HepG2 (cell line): ENCODE measurements around the gene HTR7. TPM values are rescaled to one million over a fixed set of nuclear protein-coding genes. Genes with fewer than 3 reads are reported as not detected.

Source experiments
- ATAC-seq: fragments of 200-7000 bp; cut with Tn5 transposase; 3 replicates; pipeline ENCODE4 v1.9.1; 2020; ENCODE audit warnings: mild to moderate bottlenecking, moderate library complexity
- BruUV-seq: library from RNA; stranded (reverse); fragments of 400-500 nt; replicated peaks from 2 replicates; lab custom pipeline; 2021; lab: Mats Ljungman, UMichigan
- CTCF ChIA-PET: fragments of 300-600 bp; formaldehyde crosslinking; extraction: SDS; loops from one replicate; lab custom pipeline; 2021; ENCODE audit warnings: low total read pairs, inconsistent platforms, low intra/inter-chr PET ratio; lab: Yijun Ruan, JAX
- POLR2A ChIA-PET: fragments of 350-600 bp; sonication (Branson Sonifier 250); formaldehyde crosslinking; loops from one replicate; lab custom pipeline; 2020; ENCODE audit warnings: antibody characterized with exemption, inconsistent platforms; lab: Yijun Ruan, JAX
- DNase-seq: peaks from one replicate; pipeline ENCODE4 v3.0.0-alpha.2; 2015; ENCODE audit warnings: low spot score
- FAIRE-seq: peaks from 3 replicates; lab custom pipeline; 2011; peaks lifted over from hg19 to GRCh38; lab: Jason Lieb, UNC
- H2AFZ ChIP-seq: one replicate; pipeline ENCODE4 v1.6.1; 2011; ENCODE audit warnings: low read length, inconsistent platforms
- H3K27ac ChIP-seq: fragments of 300-600 bp; 3 replicates; pipeline ENCODE4 v1.8.0; 2011; ENCODE audit warnings: mixed run types, mild to moderate bottlenecking, mixed read lengths, low read length, inconsistent platforms; ENCODE audit not compliant: insufficient read depth; ENCODE audit errors: extremely low read length
- H3K27me3 ChIP-seq, 2 experiments: fragments of 200-600 bp in 1 of 2; 2 replicates in 1 of 2; 3 replicates in 1 of 2; pipeline versions ENCODE4 v1.6.0 to v1.8.0; 2011; ENCODE audit warnings: low read length in 2 of 2, mild to moderate bottlenecking in 2 of 2, moderate library complexity in 2 of 2, inconsistent platforms in 1 of 2; ENCODE audit not compliant: insufficient read depth in 2 of 2, control insufficient read depth in 1 of 2
- H3K36me3 ChIP-seq, 2 experiments: fragments of 200-600 bp in 1 of 2; replicated peaks in 1 of 2; 2 replicates in 1 of 2; 3 replicates in 1 of 2; pipeline versions ENCODE4 v1.5.1 to v1.8.0; 2011; ENCODE audit warnings: low read length in 2 of 2, inconsistent platforms in 1 of 2; ENCODE audit not compliant: insufficient read depth in 2 of 2, control insufficient read depth in 1 of 2
- H3K4me1 ChIP-seq: 2 replicates; pipeline ENCODE4 v1.5.1; 2012; ENCODE audit warnings: low read length, inconsistent platforms; ENCODE audit not compliant: insufficient read depth
- H3K4me2 ChIP-seq: 2 replicates; pipeline ENCODE4 v1.6.0; 2011; ENCODE audit warnings: low read depth, low read length, inconsistent platforms
- H3K4me3 ChIP-seq, 3 experiments: fragments of 200-600 bp in 1 of 3; sonication (generic), shearing (Covaris generic) in 1 of 3; replicated peaks in 1 of 3; 2 replicates each; pipeline ENCODE4 v1.5.1; 2011 to 2016; ENCODE audit warnings: low read length in 3 of 3, inconsistent platforms in 2 of 3, low read depth in 2 of 3, mild to moderate bottlenecking in 2 of 3, control low read depth in 1 of 3, mixed read lengths in 1 of 3; ENCODE audit not compliant: insufficient read depth in 1 of 3
- H3K79me2 ChIP-seq: one replicate; pipeline ENCODE4 v1.6.1; 2011; ENCODE audit warnings: low read length, inconsistent platforms; ENCODE audit not compliant: insufficient read depth
- H3K9ac ChIP-seq: 2 replicates; pipeline ENCODE4 v1.6.0; 2011; ENCODE audit warnings: mild to moderate bottlenecking, low read depth, low read length, inconsistent platforms; ENCODE audit not compliant: insufficient read depth
- H3K9me3 ChIP-seq: 2 replicates; pipeline ENCODE4 v1.5.1; 2012; ENCODE audit warnings: mild to moderate bottlenecking, low read length
- H4K20me1 ChIP-seq: 2 replicates; pipeline ENCODE4 v1.6.0; 2011; ENCODE audit warnings: inconsistent platforms, mild to moderate bottlenecking, low read length, moderate library complexity; ENCODE audit not compliant: insufficient read depth
- ARID4A ChIP-seq: sonication (generic); formaldehyde crosslinking; IDR thresholded peaks from 2 replicates; pipeline ENCODE4 v1.5.0; 2020; ENCODE audit warnings: mild to moderate bottlenecking, missing genetic modification reagents, borderline replicate concordance
- ATF2 ChIP-seq: sonication (generic); formaldehyde crosslinking; IDR thresholded peaks from 2 replicates; pipeline ENCODE4 v1.4.0; 2020; ENCODE audit warnings: missing genetic modification reagents
- ATM ChIP-seq: fragments of 450-650 bp; IDR thresholded peaks from 2 replicates; pipeline ENCODE4 v1.7.1; 2017; ENCODE audit warnings: mild to moderate bottlenecking, borderline replicate concordance
- ISL2 ChIP-seq: sonication (generic); formaldehyde crosslinking; IDR thresholded peaks from 2 replicates; pipeline ENCODE4 v1.5.0; 2020; ENCODE audit warnings: missing genetic modification reagents
- NCOA2 ChIP-seq: sonication (generic); formaldehyde crosslinking; IDR thresholded peaks from 2 replicates; pipeline ENCODE4 v1.8.0; 2022; ENCODE audit warnings: inconsistent platforms
- RFX1 ChIP-seq: fragments of 450-650 bp; IDR thresholded peaks from 2 replicates; pipeline ENCODE4 v1.6.1; 2017
- TAF15 ChIP-seq: fragments of 200-400 bp; formaldehyde crosslinking; IDR thresholded peaks from one replicate; pipeline ENCODE4 v1.6.1; 2018; ENCODE audit warnings: mild to moderate bottlenecking, low read depth, low read length; ENCODE audit not compliant: poor library complexity, severe bottlenecking
- ZNF44 ChIP-seq: sonication (generic); formaldehyde crosslinking; IDR thresholded peaks from 2 replicates; pipeline ENCODE4 v1.5.1; 2020; ENCODE audit warnings: mild to moderate bottlenecking, missing genetic modification reagents
- ZNF460 ChIP-seq: sonication (generic); formaldehyde crosslinking; IDR thresholded peaks from 2 replicates; pipeline ENCODE4 v1.5.1; 2020; ENCODE audit warnings: missing genetic modification reagents, mild to moderate bottlenecking, borderline replicate concordance
- ZSCAN21 ChIP-seq: sonication (generic); formaldehyde crosslinking; IDR thresholded peaks from 2 replicates; pipeline ENCODE4 v1.8.0; 2022; ENCODE audit warnings: mild to moderate bottlenecking, missing genetic modification reagents, moderate library complexity, borderline replicate concordance
- WGBS: methylation state at CpG from one replicate; pipeline ENCODE4 v1.1.6; 2017; ENCODE audit warnings: low lambda C conversion rate; 5-methylcytosine and 5-hydroxymethylcytosine counted together
- in situ Hi-C: cut with HindIII; loops from 2 replicates; pipeline ENCODE4 v1.10.0; 2017; ENCODE audit warnings: low pct_unique_long_range_greater_than_20kb; ENCODE audit not compliant: extremely low pct_ligation_motif_present
- intact Hi-C: fragments of 100-400 bp; cut with micrococcal nuclease; formaldehyde crosslinking; loops from one replicate; pipeline ENCODE4 v1.10.0; 2022; ENCODE audit not compliant: unreplicated experiment
- polyA plus RNA-seq, 8 experiments: library from polyadenylated mRNA; depleted of rRNA in 3 of 8; stranded (reverse) in 7 of 8; unstranded in 1 of 8; fragments of >200 nt; fragmentation: Illumina TruSeq in 4 of 8; extraction: Trizol in 4 of 8; gene quantifications; 2 replicates each; pipeline versions ENCODE4 v1.2.1 to v1.2.3, GENCODE V29; 2011 to 2016; ENCODE audit warnings: low read depth in 4 of 8, missing spikeins in 1 of 8, mixed read lengths in 1 of 8; ENCODE audit not compliant: insufficient read depth in 1 of 8
- total RNA-seq, 5 experiments: library from RNA; depleted of rRNA; stranded (reverse); fragments of >200 nt; fragmentation: Illumina TruSeq; extraction: Trizol; gene quantifications; 2 replicates each; pipeline ENCODE4 v1.2.3, GENCODE V29; 2016; ENCODE audit warnings: low read depth in 1 of 5
- TF ChIP-seq, protein P1 (sequence below): sonication (generic); formaldehyde crosslinking; IDR thresholded peaks from 2 replicates; pipeline ENCODE4 v1.4.0; 2020; ENCODE audit warnings: missing genetic modification reagents
- TF ChIP-seq, protein P2 (sequence below): IDR thresholded peaks from 2 replicates; pipeline ENCODE4 v1.6.1; 2016; ENCODE audit warnings: low read depth

Gene HTR7
- total and polyA plus RNA-seq, 2 of the 13 experiments (the other 11 are each of a cell fraction or from before 2014, with no cell fraction given), result 0.04 TPM; not detected in 1

GRCh38 chr10:90818736-90819135, 39.1 kb downstream of the HTR7 start:
- CTCF ChIA-PET, result no interaction called here
- Histone ChIP-seq H3K4me1 (no peaks in the 10 kb centered on the region), H2AFZ (no peak overlapping the region), H3K79me2 (no peaks in the 10 kb centered on the region), H4K20me1 (no peaks in the 10 kb centered on the region), H3K36me3 (no peaks in the 10 kb centered on the region), H3K9me3 (no peaks in the 10 kb centered on the region), H3K4me2 (no peak overlapping the region), H3K4me3 (no peak overlapping the region), H3K27ac (no peak overlapping the region), H3K27me3 (no peaks in the 10 kb centered on the region), H3K9ac (no peak overlapping the region)
- 0% methylated on average over 1 of the region's 1 CpG for WGBS
- no peak for FAIRE-seq
- ATAC-seq, result no peak
- intact Hi-C loops (no loop called here), in situ Hi-C loops (no loop called here)
- no peak for DNase-seq
- POLR2A ChIA-PET, result no interaction called here
- no TSS peak for BruUV-seq
- TF ChIP-seq, protein P1, sequence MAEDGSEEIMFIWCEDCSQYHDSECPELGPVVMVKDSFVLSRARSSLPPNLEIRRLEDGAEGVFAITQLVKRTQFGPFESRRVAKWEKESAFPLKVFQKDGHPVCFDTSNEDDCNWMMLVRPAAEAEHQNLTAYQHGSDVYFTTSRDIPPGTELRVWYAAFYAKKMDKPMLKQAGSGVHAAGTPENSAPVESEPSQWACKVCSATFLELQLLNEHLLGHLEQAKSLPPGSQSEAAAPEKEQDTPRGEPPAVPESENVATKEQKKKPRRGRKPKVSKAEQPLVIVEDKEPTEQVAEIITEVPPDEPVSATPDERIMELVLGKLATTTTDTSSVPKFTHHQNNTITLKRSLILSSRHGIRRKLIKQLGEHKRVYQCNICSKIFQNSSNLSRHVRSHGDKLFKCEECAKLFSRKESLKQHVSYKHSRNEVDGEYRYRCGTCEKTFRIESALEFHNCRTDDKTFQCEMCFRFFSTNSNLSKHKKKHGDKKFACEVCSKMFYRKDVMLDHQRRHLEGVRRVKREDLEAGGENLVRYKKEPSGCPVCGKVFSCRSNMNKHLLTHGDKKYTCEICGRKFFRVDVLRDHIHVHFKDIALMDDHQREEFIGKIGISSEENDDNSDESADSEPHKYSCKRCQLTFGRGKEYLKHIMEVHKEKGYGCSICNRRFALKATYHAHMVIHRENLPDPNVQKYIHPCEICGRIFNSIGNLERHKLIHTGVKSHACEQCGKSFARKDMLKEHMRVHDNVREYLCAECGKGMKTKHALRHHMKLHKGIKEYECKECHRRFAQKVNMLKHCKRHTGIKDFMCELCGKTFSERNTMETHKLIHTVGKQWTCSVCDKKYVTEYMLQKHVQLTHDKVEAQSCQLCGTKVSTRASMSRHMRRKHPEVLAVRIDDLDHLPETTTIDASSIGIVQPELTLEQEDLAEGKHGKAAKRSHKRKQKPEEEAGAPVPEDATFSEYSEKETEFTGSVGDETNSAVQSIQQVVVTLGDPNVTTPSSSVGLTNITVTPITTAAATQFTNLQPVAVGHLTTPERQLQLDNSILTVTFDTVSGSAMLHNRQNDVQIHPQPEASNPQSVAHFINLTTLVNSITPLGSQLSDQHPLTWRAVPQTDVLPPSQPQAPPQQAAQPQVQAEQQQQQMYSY (CRISPR knock-in tag), result no peak
- TF ChIP-seq RFX1 (no peak), ISL2 (no peak), ATF2 (CRISPR knock-in tag) (no peak), ATM (no peak), ZNF460 (CRISPR knock-in tag) (no peak), TAF15 (no peak), NCOA2 (no peak), ARID4A (CRISPR knock-in tag) (no peak), ZSCAN21 (CRISPR knock-in tag) (no peak), ZNF44 (CRISPR knock-in tag) (no peak)
- TF ChIP-seq, protein P2, sequence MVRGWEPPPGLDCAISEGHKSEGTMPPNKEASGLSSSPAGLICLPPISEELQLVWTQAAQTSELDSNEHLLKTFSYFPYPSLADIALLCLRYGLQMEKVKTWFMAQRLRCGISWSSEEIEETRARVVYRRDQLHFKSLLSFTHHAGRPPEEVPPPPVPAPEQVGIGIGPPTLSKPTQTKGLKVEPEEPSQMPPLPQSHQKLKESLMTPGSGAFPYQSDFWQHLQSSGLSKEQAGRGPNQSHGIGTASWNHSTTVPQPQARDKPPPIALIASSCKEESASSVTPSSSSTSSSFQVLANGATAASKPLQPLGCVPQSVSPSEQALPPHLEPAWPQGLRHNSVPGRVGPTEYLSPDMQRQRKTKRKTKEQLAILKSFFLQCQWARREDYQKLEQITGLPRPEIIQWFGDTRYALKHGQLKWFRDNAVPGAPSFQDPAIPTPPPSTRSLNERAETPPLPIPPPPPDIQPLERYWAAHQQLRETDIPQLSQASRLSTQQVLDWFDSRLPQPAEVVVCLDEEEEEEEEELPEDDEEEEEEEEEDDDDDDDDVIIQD (CRISPR knock-in tag), result no peak
